ENCODE measurements around the gene CUX1. TPM values are rescaled to one million over a fixed set of nuclear protein-coding genes. Genes with fewer than 3 reads are reported as not detected.

The CUX1 gene
- total and polyA plus RNA-seq, 2 of the 13 experiments (the other 11 are each of a cell fraction or from before 2014, with no cell fraction given), result 13.7 to 14.9 TPM

DNA sequence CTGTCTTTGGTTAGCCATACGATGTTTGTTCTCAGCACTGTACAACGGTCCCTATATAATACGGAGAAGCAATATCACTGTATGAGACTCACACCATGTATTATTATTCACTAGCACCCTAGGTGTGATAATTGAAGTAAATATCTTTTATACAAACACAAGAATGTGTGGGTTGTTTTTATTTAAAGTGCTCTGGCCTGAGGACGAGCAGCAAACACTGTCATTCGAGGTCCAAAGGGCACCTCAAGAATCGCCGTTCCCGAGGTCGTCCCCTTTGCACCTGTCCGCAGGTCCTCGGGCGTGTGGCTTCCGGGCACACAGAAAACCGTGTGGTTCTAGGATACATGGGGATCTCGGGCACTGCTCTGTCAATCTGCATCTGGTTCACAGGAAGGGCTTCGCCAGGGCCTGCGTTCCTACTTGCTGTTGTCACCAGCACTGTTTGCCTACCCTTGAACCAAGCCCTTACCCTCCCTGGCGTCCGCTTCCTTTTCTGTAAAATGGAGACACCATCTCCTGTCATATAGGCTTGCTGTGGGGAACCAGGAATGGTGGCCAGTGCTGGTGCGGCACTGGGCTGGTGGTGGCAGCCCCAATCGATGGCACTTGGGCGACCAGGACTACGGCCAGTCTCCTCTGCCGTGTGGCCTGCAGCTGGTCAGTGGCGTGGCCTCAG, 440.8 kb downstream of the CUX1 start (continued):
- TF ChIP-seq ZNF230 (CRISPR knock-in tag; IDR thresholded peaks at IDR 0.05), result peak; percentile 96; the same call in 1 of the 2 replicates
- no peak for TF ChIP-seq ZNF841 (CRISPR knock-in tag; IDR thresholded peaks at IDR 0.05; ENCODE audit: borderline replicate concordance)
- TF ChIP-seq, protein P1, sequence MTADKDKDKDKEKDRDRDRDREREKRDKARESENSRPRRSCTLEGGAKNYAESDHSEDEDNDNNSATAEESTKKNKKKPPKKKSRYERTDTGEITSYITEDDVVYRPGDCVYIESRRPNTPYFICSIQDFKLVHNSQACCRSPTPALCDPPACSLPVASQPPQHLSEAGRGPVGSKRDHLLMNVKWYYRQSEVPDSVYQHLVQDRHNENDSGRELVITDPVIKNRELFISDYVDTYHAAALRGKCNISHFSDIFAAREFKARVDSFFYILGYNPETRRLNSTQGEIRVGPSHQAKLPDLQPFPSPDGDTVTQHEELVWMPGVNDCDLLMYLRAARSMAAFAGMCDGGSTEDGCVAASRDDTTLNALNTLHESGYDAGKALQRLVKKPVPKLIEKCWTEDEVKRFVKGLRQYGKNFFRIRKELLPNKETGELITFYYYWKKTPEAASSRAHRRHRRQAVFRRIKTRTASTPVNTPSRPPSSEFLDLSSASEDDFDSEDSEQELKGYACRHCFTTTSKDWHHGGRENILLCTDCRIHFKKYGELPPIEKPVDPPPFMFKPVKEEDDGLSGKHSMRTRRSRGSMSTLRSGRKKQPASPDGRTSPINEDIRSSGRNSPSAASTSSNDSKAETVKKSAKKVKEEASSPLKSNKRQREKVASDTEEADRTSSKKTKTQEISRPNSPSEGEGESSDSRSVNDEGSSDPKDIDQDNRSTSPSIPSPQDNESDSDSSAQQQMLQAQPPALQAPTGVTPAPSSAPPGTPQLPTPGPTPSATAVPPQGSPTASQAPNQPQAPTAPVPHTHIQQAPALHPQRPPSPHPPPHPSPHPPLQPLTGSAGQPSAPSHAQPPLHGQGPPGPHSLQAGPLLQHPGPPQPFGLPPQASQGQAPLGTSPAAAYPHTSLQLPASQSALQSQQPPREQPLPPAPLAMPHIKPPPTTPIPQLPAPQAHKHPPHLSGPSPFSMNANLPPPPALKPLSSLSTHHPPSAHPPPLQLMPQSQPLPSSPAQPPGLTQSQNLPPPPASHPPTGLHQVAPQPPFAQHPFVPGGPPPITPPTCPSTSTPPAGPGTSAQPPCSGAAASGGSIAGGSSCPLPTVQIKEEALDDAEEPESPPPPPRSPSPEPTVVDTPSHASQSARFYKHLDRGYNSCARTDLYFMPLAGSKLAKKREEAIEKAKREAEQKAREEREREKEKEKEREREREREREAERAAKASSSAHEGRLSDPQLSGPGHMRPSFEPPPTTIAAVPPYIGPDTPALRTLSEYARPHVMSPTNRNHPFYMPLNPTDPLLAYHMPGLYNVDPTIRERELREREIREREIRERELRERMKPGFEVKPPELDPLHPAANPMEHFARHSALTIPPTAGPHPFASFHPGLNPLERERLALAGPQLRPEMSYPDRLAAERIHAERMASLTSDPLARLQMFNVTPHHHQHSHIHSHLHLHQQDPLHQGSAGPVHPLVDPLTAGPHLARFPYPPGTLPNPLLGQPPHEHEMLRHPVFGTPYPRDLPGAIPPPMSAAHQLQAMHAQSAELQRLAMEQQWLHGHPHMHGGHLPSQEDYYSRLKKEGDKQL (CRISPR knock-in tag; IDR thresholded peaks at IDR 0.05; ENCODE audit: low read depth), result 0 out of 2 replicates have a peak, but pooled peaks have one; percentile 17
- TF ChIP-seq TAF1 (CRISPR knock-in tag; IDR thresholded peaks at IDR 0.05), result peak; percentile 51
- TF ChIP-seq HNF4G (IDR thresholded peaks at IDR 0.05; ENCODE audit: borderline replicate concordance, low read depth, low read length), result peak; percentile 79; the same call in 1 of the 2 replicates
- TF ChIP-seq HNF4G (CRISPR knock-in tag; IDR thresholded peaks at IDR 0.05; ENCODE audit: borderline replicate concordance, low read depth), result peak; percentile 98
- TF ChIP-seq KDM5A (IDR thresholded peaks at IDR 0.05; ENCODE audit: borderline replicate concordance, low read length), result no peak
- no peak for TF ChIP-seq MAZ (IDR thresholded peaks at IDR 0.05; ENCODE audit: borderline replicate concordance, low read depth, low read length)
- no peak; the same call in none of the 2 replicates for TF ChIP-seq MAZ (CRISPR knock-in tag; IDR thresholded peaks at IDR 0.05; ENCODE audit: low read depth)
- TF ChIP-seq, protein P2, sequence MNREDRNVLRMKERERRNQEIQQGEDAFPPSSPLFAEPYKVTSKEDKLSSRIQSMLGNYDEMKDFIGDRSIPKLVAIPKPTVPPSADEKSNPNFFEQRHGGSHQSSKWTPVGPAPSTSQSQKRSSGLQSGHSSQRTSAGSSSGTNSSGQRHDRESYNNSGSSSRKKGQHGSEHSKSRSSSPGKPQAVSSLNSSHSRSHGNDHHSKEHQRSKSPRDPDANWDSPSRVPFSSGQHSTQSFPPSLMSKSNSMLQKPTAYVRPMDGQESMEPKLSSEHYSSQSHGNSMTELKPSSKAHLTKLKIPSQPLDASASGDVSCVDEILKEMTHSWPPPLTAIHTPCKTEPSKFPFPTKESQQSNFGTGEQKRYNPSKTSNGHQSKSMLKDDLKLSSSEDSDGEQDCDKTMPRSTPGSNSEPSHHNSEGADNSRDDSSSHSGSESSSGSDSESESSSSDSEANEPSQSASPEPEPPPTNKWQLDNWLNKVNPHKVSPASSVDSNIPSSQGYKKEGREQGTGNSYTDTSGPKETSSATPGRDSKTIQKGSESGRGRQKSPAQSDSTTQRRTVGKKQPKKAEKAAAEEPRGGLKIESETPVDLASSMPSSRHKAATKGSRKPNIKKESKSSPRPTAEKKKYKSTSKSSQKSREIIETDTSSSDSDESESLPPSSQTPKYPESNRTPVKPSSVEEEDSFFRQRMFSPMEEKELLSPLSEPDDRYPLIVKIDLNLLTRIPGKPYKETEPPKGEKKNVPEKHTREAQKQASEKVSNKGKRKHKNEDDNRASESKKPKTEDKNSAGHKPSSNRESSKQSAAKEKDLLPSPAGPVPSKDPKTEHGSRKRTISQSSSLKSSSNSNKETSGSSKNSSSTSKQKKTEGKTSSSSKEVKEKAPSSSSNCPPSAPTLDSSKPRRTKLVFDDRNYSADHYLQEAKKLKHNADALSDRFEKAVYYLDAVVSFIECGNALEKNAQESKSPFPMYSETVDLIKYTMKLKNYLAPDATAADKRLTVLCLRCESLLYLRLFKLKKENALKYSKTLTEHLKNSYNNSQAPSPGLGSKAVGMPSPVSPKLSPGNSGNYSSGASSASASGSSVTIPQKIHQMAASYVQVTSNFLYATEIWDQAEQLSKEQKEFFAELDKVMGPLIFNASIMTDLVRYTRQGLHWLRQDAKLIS (CRISPR knock-in tag; IDR thresholded peaks at IDR 0.05), result no peak
- no peak for TF ChIP-seq PHF5A (CRISPR knock-in tag; IDR thresholded peaks at IDR 0.05; ENCODE audit: low read depth, unreplicated experiment)
- TF ChIP-seq RFXAP (CRISPR knock-in tag; IDR thresholded peaks at IDR 0.05; ENCODE audit: borderline replicate concordance), result peak; percentile 92; the same call in 1 of the 2 replicates
- TF ChIP-seq ZNF768 (CRISPR knock-in tag; IDR thresholded peaks at IDR 0.05), result peak; percentile 65
- TF ChIP-seq, protein P3, sequence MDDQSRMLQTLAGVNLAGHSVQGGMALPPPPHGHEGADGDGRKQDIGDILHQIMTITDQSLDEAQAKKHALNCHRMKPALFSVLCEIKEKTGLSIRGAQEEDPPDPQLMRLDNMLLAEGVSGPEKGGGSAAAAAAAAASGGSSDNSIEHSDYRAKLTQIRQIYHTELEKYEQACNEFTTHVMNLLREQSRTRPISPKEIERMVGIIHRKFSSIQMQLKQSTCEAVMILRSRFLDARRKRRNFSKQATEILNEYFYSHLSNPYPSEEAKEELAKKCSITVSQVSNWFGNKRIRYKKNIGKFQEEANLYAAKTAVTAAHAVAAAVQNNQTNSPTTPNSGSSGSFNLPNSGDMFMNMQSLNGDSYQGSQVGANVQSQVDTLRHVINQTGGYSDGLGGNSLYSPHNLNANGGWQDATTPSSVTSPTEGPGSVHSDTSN (CRISPR knock-in tag; IDR thresholded peaks at IDR 0.05; ENCODE audit: borderline replicate concordance), result no peak
- TF ChIP-seq ZNF33A (CRISPR knock-in tag; IDR thresholded peaks at IDR 0.05; ENCODE audit: borderline replicate concordance), result peak; percentile 41; the same call in 1 of the 2 replicates
- no peak for TF ChIP-seq HHEX (CRISPR knock-in tag; IDR thresholded peaks at IDR 0.05)
- no peak for TF ChIP-seq ZBTB1 (CRISPR knock-in tag; IDR thresholded peaks at IDR 0.05; ENCODE audit: borderline replicate concordance)
- no peak for TF ChIP-seq ZNF550 (CRISPR knock-in tag; IDR thresholded peaks at IDR 0.05; ENCODE audit: borderline replicate concordance)
- TF ChIP-seq SMARCC2 (IDR thresholded peaks at IDR 0.05), result no peak
